ENCODE data around the gene KIF1C.

DNA sequence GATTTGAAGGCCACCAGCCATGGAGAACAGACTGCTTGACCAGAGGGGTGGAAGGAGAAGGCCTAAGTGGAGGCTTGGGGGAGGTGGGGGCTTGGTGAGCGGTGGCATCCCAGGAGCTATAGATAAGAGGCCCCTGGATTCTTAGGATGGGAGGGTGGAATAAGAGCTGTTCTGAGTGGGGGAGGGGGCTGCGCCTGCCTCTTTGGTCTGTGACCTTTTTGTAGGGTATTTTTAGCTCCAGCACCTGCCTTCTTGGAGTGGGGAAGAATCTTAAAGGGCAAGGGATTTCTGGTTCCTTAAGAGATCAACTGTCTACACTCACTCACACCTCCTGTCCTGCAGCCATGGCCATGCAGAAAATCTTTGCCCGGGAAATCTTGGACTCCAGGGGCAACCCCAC, 46.3 kb upstream of the KIF1C start:
- TF ChIP-seq, protein P1, sequence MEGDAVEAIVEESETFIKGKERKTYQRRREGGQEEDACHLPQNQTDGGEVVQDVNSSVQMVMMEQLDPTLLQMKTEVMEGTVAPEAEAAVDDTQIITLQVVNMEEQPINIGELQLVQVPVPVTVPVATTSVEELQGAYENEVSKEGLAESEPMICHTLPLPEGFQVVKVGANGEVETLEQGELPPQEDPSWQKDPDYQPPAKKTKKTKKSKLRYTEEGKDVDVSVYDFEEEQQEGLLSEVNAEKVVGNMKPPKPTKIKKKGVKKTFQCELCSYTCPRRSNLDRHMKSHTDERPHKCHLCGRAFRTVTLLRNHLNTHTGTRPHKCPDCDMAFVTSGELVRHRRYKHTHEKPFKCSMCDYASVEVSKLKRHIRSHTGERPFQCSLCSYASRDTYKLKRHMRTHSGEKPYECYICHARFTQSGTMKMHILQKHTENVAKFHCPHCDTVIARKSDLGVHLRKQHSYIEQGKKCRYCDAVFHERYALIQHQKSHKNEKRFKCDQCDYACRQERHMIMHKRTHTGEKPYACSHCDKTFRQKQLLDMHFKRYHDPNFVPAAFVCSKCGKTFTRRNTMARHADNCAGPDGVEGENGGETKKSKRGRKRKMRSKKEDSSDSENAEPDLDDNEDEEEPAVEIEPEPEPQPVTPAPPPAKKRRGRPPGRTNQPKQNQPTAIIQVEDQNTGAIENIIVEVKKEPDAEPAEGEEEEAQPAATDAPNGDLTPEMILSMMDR (conservative IDR thresholded peaks at IDR 0.05), result no peak
- no peak for TF ChIP-seq ZFX (IDR thresholded peaks at IDR 0.05)

Data from C4-2B (cell line).